Right cardiac atrium (tissue), 5 donors: Measurements from ENCODE around the gene TMOD1. TPM values are rescaled to one million over a fixed set of nuclear protein-coding genes. Genes with fewer than 3 reads are reported as not detected.
A peak's percentile ranks its signal among the peaks of the same experiment; 100 is the strongest.
"Not testable (repeated sequence)": the region's sequence is repeated elsewhere in the genome, so short reads cannot be mapped to it uniquely, and the experiment has no call there.

ENCODE experiments used
- ATAC-seq, 2 donors: fragments of 200-7000 bp; cut with Tn5 transposase; one replicate each; pipeline versions ENCODE4 v1.8.0 to v1.9.1; 2020; ENCODE audit warnings: moderate library complexity in 2 of 2, mild to moderate bottlenecking in 1 of 2
- DNase-seq, 3 donors: peaks; one replicate each; pipeline ENCODE4 v3.0.0-alpha.2; 2020
- H3K27ac ChIP-seq: one replicate; pipeline ENCODE4 v1.5.1; 2013; ENCODE audit warnings: mild to moderate bottlenecking, low read length, control low read depth, moderate library complexity
- H3K27me3 ChIP-seq: one replicate; pipeline ENCODE4 v1.6.1; 2013; ENCODE audit not compliant: control insufficient read depth, insufficient read depth
- H3K4me1 ChIP-seq: one replicate; pipeline ENCODE4 v1.6.1; 2013; ENCODE audit warnings: low read length; ENCODE audit not compliant: control insufficient read depth, insufficient read depth
- H3K4me3 ChIP-seq: one replicate; pipeline ENCODE4 v1.5.1; 2013; ENCODE audit warnings: low read length, control low read depth
- H3K9me3 ChIP-seq: one replicate; pipeline ENCODE4 v1.6.1; 2013; ENCODE audit warnings: low read length; ENCODE audit not compliant: control insufficient read depth
- WGBS: extraction: QIAGEN DNeasy Blood & Tissue Kit; methylation state at CpG from one replicate; pipeline ENCODE4 v1.1.7; 2013; 5-methylcytosine and 5-hydroxymethylcytosine counted together
- intact Hi-C, 4 donors: fragments of 100-400 bp; cut with DNase I; formaldehyde crosslinking; loops; one replicate each; pipeline versions ENCODE4 v1.11.0 to v1.14.0; 2022 to 2023
- polyA plus RNA-seq: library from polyadenylated mRNA; stranded (reverse); fragments of 200-250 nt; gene quantifications from one replicate; pipeline ENCODE4 v1.2.3, GENCODE V29; 2013
- total RNA-seq, 4 donors: library from RNA; stranded (reverse); fragmentation: NEBNext Ultra II Directional; extraction: Animal tissue kit (Norgen Biotek cat#: 25700); gene quantifications; one replicate each; pipeline ENCODE4 v1.2.1, GENCODE V29; 2021
- donor health status: healthy with polysubstance abuse.
- donor health status: DM: no; HTN: yes; CAD: no.
- donor health status: DM: no; HTN: no; CAD: no.
- donor health status: DM: no; HTN: yes; CAD: no; lungs with severe emphysema.
- donor health status: DM: yes; HTN: yes; CAD: no.

Gene TMOD1
- total and polyA plus RNA-seq, 5 donors: 177 to 220 (median 197) TPM

DNA sequence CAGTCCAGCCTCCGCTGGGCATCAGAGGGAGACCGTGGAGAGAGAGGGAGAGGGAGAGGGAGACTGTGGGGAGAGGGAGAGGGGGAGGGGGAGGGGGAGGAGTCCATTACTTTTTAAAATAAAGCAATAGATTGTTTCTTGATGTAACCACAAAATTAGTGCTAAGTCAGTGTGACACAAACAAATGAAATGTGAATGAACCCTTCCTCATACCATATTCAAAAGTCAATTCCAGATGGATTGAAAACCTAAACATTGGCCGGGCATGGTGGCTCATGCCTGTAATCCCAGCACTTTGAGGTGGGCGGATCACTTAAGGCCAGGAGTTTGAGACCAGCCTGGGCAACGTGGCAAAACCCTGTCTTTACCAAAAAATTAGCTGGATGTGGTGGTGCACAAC lies 2.6 kb upstream of the TMOD1 start:
- H3K4me1 ChIP-seq, H3K27ac ChIP-seq, intact Hi-C loops, H3K9me3 ChIP-seq, H3K4me3 ChIP-seq, H3K27me3 ChIP-seq, ATAC-seq, DNase-seq: not testable (repeated sequence)
- 82% methylated on average over 5 of the region's 5 CpGs for WGBS

DNA sequence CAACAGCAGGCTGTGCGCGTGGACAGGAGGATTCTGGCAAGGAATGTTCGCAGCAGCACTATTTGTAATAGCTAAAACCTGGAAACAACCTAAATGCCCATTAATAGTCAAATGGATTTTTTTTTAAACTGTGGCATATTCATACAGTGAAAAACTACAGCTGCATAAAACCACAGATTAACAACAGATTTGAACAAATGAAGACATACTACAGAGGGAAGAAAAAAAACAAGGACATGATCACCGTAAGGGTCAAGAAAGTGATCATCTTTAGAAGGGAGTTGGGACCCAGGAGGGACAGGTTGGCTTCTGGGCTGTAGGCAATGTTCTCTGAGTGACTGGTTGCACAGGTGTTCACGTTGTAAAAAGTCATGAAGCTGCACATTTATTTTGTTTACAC lies 1.2 kb upstream of the TMOD1 start:
- Histone ChIP-seq H3K27me3 (no peaks in the 10 kb centered on the region), H3K9me3 (no peaks in the 10 kb centered on the region), H3K4me3 (no peak overlapping the region), H3K27ac (no peak overlapping the region), H3K4me1 (peaks cover 16% of the 10 kb centered on the region)
- DNase-seq (no peak), ATAC-seq (no peak)
- WGBS: 38% methylated on average over 5 of the region's 5 CpGs
- intact Hi-C loops: loop anchor here in 3 of 4 donors (10.0 kb wide), 1 partner anchor 95 kb away; no protein-coding TSS in a partner anchor

DNA sequence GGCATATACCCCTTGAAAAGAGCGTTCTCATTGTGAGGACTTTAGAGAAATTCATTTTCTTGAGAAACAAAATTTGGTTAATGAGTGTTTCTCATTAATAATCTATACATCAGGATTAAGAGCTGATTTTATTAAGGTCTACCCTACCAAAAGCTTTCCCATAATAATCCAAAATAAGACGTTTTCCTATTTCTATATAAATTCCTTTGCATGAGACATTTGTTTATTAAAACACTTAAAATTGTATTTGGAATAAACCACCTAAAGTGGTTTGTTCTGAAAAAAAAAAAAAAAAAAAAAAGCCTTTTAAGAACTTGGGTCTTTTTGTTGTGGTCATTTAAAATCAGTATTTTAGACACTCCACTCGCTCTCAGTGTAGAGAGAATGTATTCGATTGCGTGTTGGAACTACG lies 695 bp upstream of the TMOD1 start:
- Histone ChIP-seq H3K27me3 (no peaks in the 10 kb centered on the region), H3K4me3 (peak overlapping the region; percentile 91), H3K27ac (peak overlapping the region; percentile 68), H3K4me1 (peaks cover 16% of the 10 kb centered on the region), H3K9me3 (no peaks in the 10 kb centered on the region)
- 22% methylated on average over 6 of the region's 6 CpGs for WGBS
- no peak for DNase-seq
- ATAC-seq: no peak
- intact Hi-C loops: loop anchor here in 3 of 4 donors (10.0 kb wide), 1 partner anchor 94 kb away; no protein-coding TSS in a partner anchor

DNA sequence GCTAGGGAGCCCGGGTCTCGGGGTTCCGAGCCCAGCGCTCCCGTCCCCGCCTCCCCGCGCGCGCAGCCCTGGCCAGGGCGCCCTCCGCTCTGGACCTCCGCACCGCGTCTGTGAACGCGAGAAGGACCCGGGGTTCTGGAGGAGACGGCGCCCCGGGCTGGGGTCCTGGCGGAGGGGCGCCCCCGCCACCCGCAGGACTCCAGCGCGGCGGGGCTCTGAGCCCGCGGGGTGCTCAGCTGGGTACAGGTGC lies 431 bp downstream of the TMOD1 start:
- peak overlapping the region; percentile 87 for H3K27ac ChIP-seq
- ATAC-seq: peak; percentile 39 to 69
- under 1% methylated on average over 30 of the region's 30 CpGs for WGBS
- DNase-seq: no peak
- no peaks in the 10 kb centered on the region for H3K9me3 ChIP-seq
- intact Hi-C loops: loop anchor here in 3 of 4 donors (2.0 to 10.0 kb wide), 2 partner anchors 55 to 93 kb away; no protein-coding TSS in a partner anchor
- H3K4me1 ChIP-seq: peaks cover 16% of the 10 kb centered on the region
- H3K4me3 ChIP-seq: peak overlapping the region; percentile 91
- H3K27me3 ChIP-seq: no peaks in the 10 kb centered on the region

DNA sequence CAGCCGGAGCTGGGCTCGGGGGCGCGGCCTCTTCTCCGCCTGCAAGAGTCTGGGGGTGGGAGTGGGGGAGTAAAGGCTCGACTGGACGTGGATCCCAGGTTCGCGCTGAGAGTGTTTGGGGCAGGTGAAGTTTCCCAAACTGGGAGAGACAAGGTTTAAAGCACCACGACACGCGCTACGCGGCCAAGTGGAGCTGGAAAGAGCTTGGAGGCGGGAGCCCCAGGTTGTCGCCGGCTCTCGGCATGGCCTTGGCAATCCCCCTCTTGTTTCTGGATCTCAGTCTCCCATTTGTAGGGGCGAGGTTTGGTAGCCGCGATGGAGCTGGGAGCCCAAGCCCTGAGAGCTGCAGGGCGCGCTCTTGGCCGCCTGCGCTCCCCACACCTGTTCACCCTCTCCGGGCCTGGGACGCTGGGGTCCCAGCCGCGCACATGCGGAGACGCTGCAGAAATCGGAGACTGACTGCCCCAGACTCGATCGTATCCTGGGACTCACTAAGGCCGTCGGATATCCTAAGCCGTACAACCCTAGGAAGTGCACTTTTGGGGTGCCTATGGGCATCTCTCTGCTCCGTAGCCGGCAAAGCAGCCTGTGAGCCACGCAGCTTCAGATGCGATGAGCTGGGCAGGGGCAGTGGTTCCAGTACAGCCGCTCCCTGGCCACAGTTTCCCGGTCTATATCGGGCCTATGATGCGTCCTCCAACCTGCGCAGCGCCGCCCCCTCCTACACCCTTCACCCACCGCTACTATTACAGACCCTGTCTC lies 937 bp downstream of the TMOD1 start:
- H3K27ac ChIP-seq: peak overlapping the region; percentile 87
- intact Hi-C loops: loop anchor here in 3 of 4 donors (2.0 to 10.0 kb wide), 2 partner anchors 54 to 92 kb away; no protein-coding TSS in a partner anchor
- H3K27me3 ChIP-seq: no peaks in the 10 kb centered on the region
- DNase-seq: peak; percentile 18 to 71 (median 68)
- ATAC-seq: peak; percentile 40 to 51
- peak overlapping the region; percentile 91 for H3K4me3 ChIP-seq
- 8% methylated on average over 49 of the region's 49 CpGs for WGBS
- no peaks in the 10 kb centered on the region for H3K9me3 ChIP-seq
- H3K4me1 ChIP-seq: peaks cover 16% of the 10 kb centered on the region

DNA sequence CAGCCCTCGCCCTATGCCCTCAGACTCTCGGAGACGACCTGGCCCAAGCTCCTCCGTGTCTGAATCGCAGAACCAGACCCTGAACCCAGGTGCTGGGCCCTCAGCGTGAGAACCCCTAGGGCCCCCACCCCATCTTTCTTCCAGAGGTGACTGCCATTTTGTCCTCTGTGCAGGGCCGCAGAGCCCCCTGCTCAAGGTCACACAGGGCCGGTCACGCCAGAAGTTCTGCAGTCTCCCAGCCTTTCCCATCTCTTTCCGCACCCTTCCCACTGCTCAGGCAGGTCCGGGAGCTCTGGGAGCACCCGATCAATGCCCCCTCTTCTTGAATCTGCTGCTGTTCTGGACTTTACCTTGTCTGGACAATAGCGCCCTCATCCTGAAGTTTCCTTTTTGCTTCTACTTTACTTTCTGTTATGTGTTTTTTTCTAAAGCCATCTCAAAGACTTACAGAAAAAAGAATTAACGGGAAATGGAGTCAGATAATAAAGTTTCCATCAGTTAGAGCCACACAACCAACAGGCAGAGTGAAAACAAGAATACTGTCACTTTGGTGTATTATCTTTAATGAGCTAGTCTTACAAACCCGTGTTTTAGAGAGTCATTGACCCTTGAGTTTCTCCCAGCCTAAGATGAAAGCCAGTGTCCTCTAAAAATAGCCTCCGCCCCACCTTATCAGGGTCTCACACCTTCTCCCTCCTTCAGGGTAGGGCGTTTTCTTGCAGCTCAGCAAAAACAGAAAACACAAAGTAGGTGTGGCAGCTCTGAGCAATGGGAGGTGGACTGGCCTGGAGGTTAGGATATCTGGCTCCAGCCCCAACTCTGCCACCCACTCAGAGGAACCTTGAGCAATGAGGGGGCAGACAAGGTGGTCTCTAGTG lies 1.8 kb downstream of the TMOD1 start:
- WGBS: 47% methylated on average over 17 of the region's 17 CpGs
- Histone ChIP-seq H3K9me3 (no peaks in the 10 kb centered on the region), H3K4me1 (peaks cover 16% of the 10 kb centered on the region), H3K27me3 (no peaks in the 10 kb centered on the region), H3K27ac (peak overlapping the region; percentile 87), H3K4me3 (peak overlapping the region; percentile 91)
- DNase-seq (peak in 1 of 3 donors; percentile 20), ATAC-seq (peak in 1 of 2 donors; percentile 46)
- intact Hi-C loops: loop anchor here in 3 of 4 donors (2.0 to 10.0 kb wide), 2 partner anchors 54 to 92 kb away; no protein-coding TSS in a partner anchor

DNA sequence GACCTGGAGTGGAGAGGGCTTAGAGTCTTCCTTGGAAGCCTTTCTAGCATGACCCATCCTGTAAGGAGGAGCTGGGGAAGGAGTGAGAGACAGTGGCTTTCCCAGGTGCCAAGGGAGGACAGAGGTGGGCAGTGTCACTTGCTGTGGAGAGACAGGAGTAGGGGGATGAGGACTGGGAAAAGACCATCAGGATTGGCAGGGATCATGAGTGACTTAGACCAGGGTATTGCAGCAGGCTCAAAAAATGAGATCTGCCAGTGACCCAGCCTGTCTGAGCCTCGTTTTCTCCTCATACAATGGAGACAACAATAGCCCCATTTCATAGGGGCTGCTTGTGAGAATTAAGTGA lies 2.4 kb downstream of the TMOD1 start:
- H3K27ac ChIP-seq: peak overlapping the region; percentile 81
- no peak for ATAC-seq
- no peak for DNase-seq
- peak overlapping the region; percentile 91 for H3K4me3 ChIP-seq
- H3K27me3 ChIP-seq: no peaks in the 10 kb centered on the region
- H3K4me1 ChIP-seq: peaks cover 16% of the 10 kb centered on the region
- intact Hi-C loops: loop anchor here in 3 of 4 donors (2.0 to 10.0 kb wide), 2 partner anchors 53 to 91 kb away; no protein-coding TSS in a partner anchor
- H3K9me3 ChIP-seq: no peaks in the 10 kb centered on the region
- WGBS: 60% methylated on average over 1 of the region's 1 CpG

DNA sequence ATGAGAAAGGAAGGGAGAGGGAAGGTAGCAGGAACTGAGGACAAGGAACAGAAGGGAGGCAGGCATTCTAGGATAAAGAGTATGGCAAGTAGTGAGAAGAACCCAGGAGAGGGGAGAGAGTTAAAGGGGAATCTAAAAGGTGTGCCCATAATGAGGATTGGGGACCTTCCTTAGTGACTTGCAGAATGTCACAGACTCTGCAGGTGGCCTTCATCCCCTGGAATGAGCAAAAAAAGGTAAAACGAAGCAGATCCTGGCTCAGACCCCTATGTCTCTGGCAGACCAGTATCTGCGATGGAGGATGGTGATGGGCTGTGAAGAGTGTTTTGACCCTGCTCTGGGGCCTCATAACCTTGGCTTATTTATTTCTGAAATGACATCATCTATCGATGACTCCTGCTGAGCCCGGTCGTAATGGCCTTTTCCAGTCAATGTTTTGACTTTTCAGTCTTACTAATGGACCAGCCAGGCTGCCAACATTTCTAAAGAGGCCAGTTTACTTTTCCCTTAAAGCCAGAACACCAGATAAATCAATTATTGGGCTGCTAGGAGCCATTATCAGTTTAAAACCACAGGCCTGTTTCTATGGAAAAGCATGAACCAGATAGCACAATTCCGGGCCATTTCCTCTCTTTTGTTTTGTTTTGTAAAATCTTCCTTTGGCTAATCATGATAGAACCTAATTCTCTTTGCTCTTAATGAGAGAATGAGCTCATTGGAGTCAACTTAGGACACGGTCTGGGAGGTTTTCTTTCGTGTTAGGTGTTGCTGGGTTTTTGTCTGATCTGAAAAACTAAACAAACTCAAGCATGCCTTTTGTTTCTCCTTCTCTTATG lies 3.1 kb downstream of the TMOD1 start:
- ATAC-seq: peak in 1 of 2 donors; percentile 46
- DNase-seq: peak in 1 of 3 donors; percentile 26
- WGBS: 32% methylated on average over 8 of the region's 8 CpGs
- H3K27ac ChIP-seq: peak overlapping the region; percentile 81
- no peaks in the 10 kb centered on the region for H3K27me3 ChIP-seq
- peaks cover 18% of the 10 kb centered on the region for H3K4me1 ChIP-seq
- H3K4me3 ChIP-seq: peak overlapping the region; percentile 4
- no peaks in the 10 kb centered on the region for H3K9me3 ChIP-seq
- intact Hi-C loops: loop anchor here in 3 of 4 donors (10.0 kb wide), 1 partner anchor 90 kb away; no protein-coding TSS in a partner anchor

DNA sequence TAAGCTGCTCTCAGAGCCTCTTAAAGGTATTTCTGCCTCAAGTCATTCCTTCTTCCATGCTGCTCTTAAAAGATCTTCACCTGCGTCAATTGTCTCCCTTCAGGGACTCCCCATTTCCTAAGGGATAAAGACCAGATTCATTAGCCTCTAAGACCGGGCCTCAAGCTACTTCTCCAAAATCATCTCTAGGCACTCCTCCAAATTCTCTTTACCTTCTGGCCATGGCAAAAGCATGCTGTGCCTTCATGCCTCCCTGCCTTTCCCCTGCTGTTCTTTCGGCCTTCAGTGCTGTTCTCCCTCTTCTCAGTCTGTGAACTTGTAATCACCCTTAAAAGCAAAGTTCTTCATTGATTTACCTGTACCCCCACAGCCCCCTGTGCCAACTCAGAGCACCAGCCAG lies 4.4 kb downstream of the TMOD1 start:
- no peaks in the 10 kb centered on the region for H3K9me3 ChIP-seq
- 87% methylated on average over 3 of the region's 3 CpGs for WGBS
- intact Hi-C loops: loop anchor here in 3 of 4 donors (10.0 kb wide), 1 partner anchor 89 kb away; no protein-coding TSS in a partner anchor
- DNase-seq: no peak
- ATAC-seq: no peak
- peak overlapping the region; percentile 2 for H3K27ac ChIP-seq
- no peak overlapping the region for H3K4me3 ChIP-seq
- peaks cover 18% of the 10 kb centered on the region for H3K4me1 ChIP-seq
- H3K27me3 ChIP-seq: no peaks in the 10 kb centered on the region

DNA sequence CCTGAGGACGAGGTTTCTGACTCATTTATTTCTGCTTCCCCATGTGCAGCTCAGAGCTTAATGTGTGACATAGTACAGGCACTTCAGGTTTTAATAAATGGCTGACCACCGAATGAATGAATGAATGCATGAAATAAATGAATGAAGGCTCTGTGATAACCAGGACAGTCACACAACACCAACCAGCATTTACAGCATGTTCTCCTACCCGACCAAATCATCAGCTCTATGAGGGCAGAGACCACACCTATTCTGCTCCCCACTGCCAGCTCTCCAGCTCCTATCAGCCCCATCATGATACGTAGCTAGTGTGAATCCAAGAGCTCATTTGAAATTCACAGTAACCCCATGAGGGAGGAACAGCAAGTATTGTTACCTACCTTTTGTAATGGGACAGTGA lies 4.8 kb downstream of the TMOD1 start:
- WGBS: 70% methylated on average over 4 of the region's 4 CpGs
- Histone ChIP-seq H3K4me1 (peaks cover 18% of the 10 kb centered on the region), H3K9me3 (no peaks in the 10 kb centered on the region), H3K27me3 (no peaks in the 10 kb centered on the region), H3K4me3 (no peak overlapping the region), H3K27ac (peak overlapping the region; percentile 2)
- no peak for DNase-seq
- ATAC-seq: no peak
- intact Hi-C loops: loop anchor here in 3 of 4 donors (10.0 kb wide), 1 partner anchor 88 kb away; no protein-coding TSS in a partner anchor
